Erythroblast (primary cell): ENCODE measurements around the gene UROD.

Experiments used
- GATA1 ChIP-seq: IDR thresholded peaks from 2 replicates; pipeline ENCODE4 v1.6.1; 2011; ENCODE audit warnings: low read depth, mild to moderate bottlenecking, control low read depth, low read length, moderate library complexity
- POLR2A ChIP-seq: IDR thresholded peaks from 2 replicates; pipeline ENCODE4 v1.6.1; 2011; ENCODE audit warnings: mild to moderate bottlenecking, low read length

DNA sequence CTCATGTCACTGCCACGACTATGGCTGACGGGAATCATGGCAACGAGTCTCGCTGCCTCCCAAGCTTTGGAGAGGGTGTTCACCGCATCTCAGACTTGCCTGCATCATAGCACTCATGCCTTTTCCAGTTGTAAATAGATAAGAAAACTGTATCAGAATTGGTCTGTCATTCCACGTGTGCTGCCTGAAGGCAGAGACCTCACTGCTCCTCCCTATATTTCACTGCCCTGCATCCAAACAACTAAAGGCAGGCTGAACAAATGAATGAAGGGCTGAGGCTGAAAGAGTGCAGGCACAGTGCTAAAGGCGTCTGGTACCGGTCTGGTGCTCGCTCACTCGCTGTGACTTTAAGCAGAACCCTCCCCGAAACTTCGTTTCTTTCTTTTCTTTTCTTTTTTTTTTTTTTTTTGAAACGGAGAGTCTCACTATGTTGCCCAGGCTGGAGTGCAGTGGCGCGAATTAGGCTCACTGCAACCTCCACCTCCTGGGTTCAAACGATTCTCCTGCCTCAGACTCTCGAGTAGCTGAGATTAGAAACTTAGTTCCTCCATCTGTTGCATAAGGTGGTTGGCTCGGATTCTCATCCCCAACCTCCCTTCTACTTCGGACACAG is 26.2 kb upstream of the UROD start:
- no peak for TF ChIP-seq POLR2A
- no peak for TF ChIP-seq GATA1
